Hematopoietic multipotent progenitor cell treated with erythropoietin and hydrocortisone succinate and interleukin-3 and kit ligand, for 6 days (in vitro differentiated cells): Measurements from ENCODE around the gene LHPP.
"Not testable (repeated sequence)": the region's sequence is repeated elsewhere in the genome, so short reads cannot be mapped to it uniquely, and the experiment has no call there.

Experiments used
- DNase-seq: peaks from one replicate; pipeline ENCODE4 v3.0.0-alpha.2; 2015

The LHPP gene

GRCh38 chr10:124461642-124462347 is at the start of gene LHPP:
Gene LHPP (plus strand): TSS chr10:124461823. CDS start chr10:124461863, 40 bp downstream.
- DNase-seq, result peak; percentile 94

- no peak for DNase-seq
Measured at GRCh38 chr10:124414076-124414475, 47.5 kb upstream of the LHPP start.

GRCh38 chr10:124415210-124415609 is 46.4 kb upstream of the LHPP start:
- DNase-seq, result no peak

- no peak for DNase-seq
Measured at GRCh38 chr10:124416733-124417132, 44.9 kb upstream of the LHPP start.

- DNase-seq, result peak; percentile 62
Measured at GRCh38 chr10:124417895-124418725, 43.5 kb upstream of the LHPP start.

DNA sequence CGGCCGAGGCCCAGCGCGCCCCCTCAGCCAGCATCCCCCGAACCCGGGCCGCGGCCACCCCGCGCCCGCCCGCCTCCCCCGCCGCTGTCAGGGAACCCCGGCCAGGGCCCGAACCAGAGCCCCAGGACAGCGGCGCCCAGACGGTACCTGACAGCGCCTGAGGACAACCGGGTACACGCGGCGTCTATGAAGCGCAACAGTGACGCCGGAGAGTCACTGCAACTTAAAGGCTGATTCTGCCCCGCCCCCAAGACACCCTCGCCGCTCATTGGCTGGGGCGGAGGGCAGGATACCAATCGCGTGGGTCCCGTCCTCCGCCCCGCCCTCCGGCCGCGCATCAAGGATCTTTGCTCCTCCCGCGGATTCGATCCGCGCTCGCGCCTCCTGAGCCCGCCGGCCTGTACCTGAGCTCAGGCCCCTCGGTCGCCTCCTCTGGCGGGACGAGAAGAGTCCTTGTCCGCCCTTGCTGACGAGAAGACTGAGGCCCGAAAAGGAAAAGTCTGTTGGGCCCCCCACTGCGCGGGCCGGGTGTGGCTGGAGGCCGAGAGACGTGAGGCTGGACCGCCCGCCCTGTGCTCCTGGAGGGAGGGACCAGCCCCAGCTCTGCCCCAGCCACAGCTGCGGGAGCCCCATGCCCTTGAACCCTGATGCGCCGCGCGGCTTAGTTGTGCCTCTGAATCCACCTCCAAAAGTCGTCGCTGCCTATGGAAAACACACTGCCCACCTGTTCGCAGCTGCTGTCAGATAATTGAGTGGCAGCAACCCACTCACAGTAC is 42.7 kb upstream of the LHPP start, which contains the start of gene OAT:
Gene OAT, minus strand, starts transcription at position 198 of the 776 bp plus-strand sequence. CDS start 6,752 bp downstream, outside the sequence.
- peak; percentile 99 for DNase-seq

GRCh38 chr10:124419635-124420034 is 42.0 kb upstream of the LHPP start:
- DNase-seq, result no peak

GRCh38 chr10:124420254-124420653 is 41.4 kb upstream of the LHPP start:
- DNase-seq, result peak; percentile 96

GRCh38 chr10:124422742-124423141 is 38.9 kb upstream of the LHPP start:
- DNase-seq, result no peak

DNA sequence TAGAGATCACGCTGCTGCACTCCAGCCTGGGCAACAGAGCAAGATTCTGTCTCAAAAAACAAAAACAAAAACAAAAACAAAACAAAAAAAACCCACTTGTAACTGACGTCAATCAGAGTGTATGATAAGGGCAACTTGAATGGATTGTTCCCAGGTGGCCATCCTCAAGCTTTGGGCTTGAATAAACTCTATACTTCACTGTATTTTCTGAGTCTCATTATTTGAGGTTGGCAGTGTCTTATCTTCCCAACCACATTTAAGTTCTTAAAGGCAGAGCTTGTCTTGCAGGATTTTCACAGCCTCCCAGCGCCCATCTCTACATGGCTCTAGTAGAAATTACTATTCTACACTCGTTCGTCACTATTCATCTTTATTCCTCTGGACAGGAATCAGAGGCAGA is 37.8 kb upstream of the LHPP start:
- DNase-seq, result peak; percentile 92

GRCh38 chr10:124425227-124425962 is 36.2 kb upstream of the LHPP start:
- DNase-seq, result no peak

DNA sequence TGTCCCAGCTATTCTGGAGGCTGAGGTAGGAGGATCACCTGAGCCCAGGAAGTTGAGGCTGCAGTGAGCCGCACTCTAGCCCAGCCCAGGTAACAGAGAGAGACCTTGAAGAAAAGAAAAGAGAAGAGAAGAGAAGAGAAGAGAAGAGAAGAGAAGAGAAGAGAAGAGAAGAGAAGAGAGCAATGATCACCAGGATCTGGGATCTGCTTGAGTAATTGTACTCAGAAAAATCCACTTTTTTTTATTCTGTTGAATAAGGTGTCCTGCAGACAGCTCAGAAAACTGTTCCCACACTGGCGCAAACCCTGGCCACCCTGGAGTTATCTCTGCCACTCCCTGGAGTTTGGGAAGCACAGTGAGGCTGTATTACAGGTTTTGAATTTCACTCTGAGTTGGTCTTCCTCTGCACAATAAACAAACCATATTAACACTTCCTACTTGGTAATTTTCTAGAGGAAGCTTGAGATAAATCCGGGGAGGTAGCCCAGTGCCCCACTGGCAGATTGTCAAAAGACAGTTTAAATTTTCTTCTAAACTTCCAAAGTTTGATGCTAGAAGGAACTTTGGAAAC is 33.3 kb upstream of the LHPP start:
- no peak for DNase-seq

DNA sequence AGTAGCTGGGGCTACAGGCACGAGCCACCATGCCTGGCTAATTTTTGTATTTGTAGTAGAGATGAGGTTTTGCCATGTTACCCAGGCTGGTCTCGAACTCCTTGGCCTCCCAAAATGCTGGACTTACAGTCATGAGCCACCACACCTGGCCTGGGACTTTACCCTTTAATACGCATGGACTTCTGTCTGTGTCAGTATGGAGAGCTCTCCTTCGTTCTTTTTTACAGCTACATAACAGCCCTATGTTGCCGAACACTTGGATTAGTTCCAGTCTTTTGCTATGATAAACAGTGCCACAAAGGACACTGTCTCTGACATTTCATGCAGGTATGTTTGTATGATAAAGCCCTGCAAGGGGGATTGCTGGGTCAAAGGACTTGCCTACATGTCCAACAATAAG is 32.0 kb upstream of the LHPP start:
- no peak for DNase-seq

DNA sequence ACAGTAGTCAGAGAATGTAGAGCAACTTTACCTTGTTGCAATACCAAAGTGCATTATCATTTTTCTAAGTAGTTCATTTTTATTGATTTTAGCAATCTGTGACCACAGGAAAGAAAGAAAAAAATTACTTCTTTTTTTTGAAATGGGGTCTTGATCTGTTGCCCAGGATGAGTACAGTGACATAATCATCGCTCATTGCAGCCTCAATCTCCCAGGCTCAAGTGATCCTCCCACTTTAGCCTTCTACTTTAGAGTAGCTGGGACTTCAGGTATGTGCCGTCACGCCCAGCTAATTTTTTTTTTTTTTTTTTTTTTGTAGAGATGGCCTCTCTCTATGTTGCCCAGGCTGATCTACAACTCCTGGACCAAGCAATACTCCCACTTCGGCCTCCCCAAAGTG is 31.5 kb upstream of the LHPP start:
- DNase-seq, result no peak

GRCh38 chr10:124433461-124433860 is 28.2 kb upstream of the LHPP start:
- no peak for DNase-seq

DNA sequence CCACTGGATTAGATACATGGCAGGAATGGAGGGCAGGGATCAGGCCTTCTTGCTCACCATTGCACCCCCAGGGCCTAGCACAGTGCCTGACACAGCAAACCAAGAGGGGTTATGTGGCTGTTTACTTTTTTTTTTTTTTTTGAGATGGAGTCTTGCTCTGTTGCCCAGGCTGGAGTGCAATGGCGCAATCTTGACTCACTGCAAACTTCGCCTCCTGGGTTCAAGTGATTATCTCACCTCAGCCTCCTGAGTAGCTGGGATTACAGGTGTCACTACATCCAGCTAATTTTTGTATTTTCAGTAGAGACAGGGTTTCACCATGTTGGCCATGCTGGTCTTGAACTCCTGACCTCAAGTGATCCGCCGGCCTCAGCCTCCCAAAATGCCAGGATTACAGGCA is 25.9 kb upstream of the LHPP start:
- DNase-seq, result not testable (repeated sequence)

DNA sequence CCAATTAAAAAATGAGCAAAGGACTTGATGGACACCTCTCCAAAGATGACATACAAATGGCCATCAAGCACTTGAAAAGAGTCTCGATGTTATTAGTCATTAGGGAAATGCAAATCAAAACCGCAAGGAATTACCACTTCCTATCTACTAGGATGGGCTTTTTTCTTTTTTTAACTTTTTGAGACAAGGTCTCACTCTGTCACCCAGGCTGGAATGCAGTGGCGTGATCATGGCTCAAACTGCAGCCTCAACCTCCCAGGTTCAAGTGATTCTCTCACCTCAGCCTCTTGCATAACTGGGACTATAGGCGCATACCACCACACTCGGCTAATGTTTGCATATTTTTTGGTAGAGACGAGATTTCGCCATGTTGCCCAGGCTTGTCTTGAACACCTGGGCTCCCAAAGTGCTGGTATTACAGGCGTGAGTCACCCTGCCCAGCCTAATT is 25.4 kb upstream of the LHPP start:
- DNase-seq, result no peak

DNA sequence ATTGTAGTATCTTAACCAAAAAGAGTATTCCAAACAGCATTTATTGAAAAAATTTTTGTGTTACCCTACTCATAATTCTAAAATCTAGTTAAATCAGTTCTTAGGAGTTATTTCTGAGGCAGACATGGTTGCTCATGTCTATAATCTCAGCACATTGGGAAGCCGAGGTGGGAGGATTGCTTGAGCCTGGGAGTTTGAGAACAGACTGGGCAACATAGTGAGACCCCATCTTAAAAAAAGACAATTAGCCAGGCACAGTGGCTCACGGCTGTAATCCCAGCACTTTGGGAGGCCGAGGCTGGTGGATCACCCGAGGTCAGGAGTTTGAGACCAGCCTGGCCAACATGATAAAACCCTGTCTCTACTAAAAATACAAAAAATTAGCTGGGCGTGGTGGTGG is 19.9 kb upstream of the LHPP start:
- DNase-seq, result not testable (repeated sequence)

- DNase-seq, result no peak
Measured at GRCh38 chr10:124446830-124447750, 14.5 kb upstream of the LHPP start.

GRCh38 chr10:124447751-124448466 is 13.7 kb upstream of the LHPP start:
- no peak for DNase-seq
